Mucosa of stomach (tissue), 1 donor: ENCODE results near the gene RAB20.
A peak's percentile ranks its signal among the peaks of the same experiment; 100 is the strongest.
"Not testable (repeated sequence)": the region's sequence is repeated elsewhere in the genome, so short reads cannot be mapped to it uniquely, and the experiment has no call there.

Source experiments
- H3K27me3 ChIP-seq: one replicate; pipeline ENCODE4 v1.7.0; 2013; ENCODE audit warnings: mild to moderate bottlenecking, low read length; ENCODE audit not compliant: control insufficient read depth, insufficient read depth
- H3K36me3 ChIP-seq: one replicate; pipeline ENCODE4 v1.7.0; 2013; ENCODE audit warnings: low read length; ENCODE audit not compliant: control insufficient read depth, insufficient read depth
- H3K4me1 ChIP-seq: one replicate; pipeline ENCODE4 v1.7.0; 2013; ENCODE audit warnings: mild to moderate bottlenecking, low read length; ENCODE audit not compliant: control insufficient read depth, insufficient read depth
- H3K4me3 ChIP-seq: one replicate; pipeline ENCODE4 v1.7.0; 2013; ENCODE audit warnings: low read length
- H3K9ac ChIP-seq: one replicate; pipeline ENCODE4 v1.7.0; 2013; ENCODE audit warnings: mild to moderate bottlenecking, low read length, moderate library complexity
- H3K9me3 ChIP-seq: one replicate; pipeline ENCODE4 v1.7.0; 2013; ENCODE audit warnings: mild to moderate bottlenecking, low read length, moderate library complexity; ENCODE audit not compliant: control insufficient read depth
- donor health status: Pancreatic carcinoma.

Gene RAB20, protein sequence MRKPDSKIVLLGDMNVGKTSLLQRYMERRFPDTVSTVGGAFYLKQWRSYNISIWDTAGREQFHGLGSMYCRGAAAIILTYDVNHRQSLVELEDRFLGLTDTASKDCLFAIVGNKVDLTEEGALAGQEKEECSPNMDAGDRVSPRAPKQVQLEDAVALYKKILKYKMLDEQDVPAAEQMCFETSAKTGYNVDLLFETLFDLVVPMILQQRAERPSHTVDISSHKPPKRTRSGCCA

DNA sequence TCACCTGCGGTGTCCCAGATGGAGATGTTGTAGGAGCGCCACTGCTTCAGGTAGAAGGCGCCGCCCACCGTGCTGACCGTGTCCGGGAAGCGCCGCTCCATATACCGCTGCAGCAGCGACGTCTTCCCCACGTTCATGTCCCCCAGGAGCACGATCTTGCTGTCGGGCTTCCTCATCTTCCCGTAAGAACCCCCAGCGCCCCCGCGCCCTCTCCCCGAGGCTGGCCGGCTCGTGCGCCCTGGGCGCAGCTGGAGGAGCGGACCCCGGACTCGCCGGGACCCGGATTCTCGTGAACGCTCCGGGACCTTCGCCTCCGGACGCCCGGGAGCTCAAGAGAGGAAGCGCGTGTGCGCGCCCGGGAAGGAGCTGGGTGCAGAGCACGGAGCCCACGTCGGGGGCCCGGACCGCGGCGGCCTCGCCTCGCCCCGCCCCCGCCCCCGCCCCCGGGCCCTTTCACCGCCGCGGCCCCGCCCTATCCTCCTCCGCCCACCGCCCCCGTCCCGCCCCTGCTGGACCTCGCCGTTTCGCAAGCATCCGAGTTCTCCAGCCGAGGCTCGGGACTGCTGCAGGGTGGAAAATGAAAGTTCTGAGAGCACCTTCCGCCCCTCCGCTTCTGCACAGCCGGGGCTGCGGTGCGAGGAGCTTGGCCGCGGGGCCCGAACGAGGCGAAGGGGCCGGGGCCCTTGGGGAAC lies at the start of gene RAB20:
Gene RAB20, minus strand, starts transcription at position 379 of the 692 bp plus-strand sequence. Its CDS starts 203 bp downstream, at position 176.
- Histone ChIP-seq H3K9me3 (no peaks in the 10 kb centered on the region), H3K4me3 (peak within 1 kb of the TSS; percentile 95), H3K4me1 (peaks cover 50% of the 10 kb centered on the region), H3K27me3 (no peaks in the 10 kb centered on the region), H3K36me3 (no peaks in the 10 kb centered on the region), H3K9ac (peak within 1 kb of the TSS; percentile 94)

- no peaks in the 10 kb centered on the region for H3K36me3 ChIP-seq
- peaks cover 5% of the 10 kb centered on the region for H3K4me1 ChIP-seq
- no peaks in the 10 kb centered on the region for H3K27me3 ChIP-seq
- H3K9ac ChIP-seq: no peak overlapping the region
- H3K9me3 ChIP-seq: no peaks in the 10 kb centered on the region
- H3K4me3 ChIP-seq: no peak overlapping the region
Observed at GRCh38 chr13:110610955-110611595, 49.6 kb upstream of the RAB20 start.

DNA sequence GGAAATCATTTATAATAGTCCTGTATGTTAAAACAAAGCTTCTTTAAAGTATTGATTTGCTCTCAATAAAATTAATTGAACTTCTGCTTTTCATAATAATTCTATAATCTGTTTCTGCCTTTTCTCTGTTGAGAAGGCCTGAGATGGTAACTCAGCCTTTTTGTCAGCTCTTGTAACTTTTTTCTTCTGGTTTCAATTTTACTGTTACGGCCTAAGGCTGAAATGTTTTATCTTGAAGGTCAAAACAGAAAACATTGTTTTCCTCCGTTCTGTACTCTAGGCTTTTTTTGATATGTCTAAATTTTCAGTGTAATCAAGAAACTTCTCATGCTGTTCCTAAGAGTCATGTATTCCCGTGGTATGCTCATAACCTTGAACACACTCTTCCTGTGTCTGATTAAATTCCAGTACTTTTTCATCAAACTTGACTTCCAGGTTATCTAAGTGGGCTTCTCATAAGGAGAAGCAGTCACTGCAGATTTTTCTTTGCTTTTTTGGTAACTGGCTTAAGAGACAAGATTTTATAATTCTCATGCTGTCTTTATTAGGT lies 46.2 kb upstream of the RAB20 start:
- H3K27me3 ChIP-seq: no peaks in the 10 kb centered on the region
- no peaks in the 10 kb centered on the region for H3K9me3 ChIP-seq
- H3K9ac ChIP-seq: no peak overlapping the region
- no peak overlapping the region for H3K4me3 ChIP-seq
- H3K4me1 ChIP-seq: no peaks in the 10 kb centered on the region
- H3K36me3 ChIP-seq: no peaks in the 10 kb centered on the region

- not testable (repeated sequence) for H3K4me3 ChIP-seq, H3K27me3 ChIP-seq, H3K36me3 ChIP-seq, H3K4me1 ChIP-seq, H3K9me3 ChIP-seq, H3K9ac ChIP-seq
Observed at GRCh38 chr13:110606281-110606680, 44.8 kb upstream of the RAB20 start.

GRCh38 chr13:110605132-110605531 lies 43.6 kb upstream of the RAB20 start:
- no peaks in the 10 kb centered on the region for H3K36me3 ChIP-seq

DNA sequence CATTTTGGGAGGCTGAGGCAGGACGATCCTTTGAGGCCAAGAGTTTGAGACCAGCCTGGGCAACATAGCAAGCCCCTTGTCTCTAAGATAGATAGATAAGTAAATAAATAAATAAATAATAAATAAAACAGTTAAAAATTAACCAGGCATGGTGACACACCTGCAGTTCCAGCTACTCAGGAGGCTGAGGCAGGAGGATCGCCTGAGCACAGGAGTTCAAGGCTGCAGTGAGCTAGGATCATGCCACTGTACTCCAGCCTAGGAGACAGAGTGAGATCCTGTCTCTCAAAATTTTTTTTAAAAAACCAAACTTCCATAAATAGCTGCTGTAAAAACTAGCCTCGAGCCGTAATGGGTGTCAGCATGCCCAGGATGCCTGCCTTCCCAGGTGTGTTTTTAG lies 39.5 kb upstream of the RAB20 start:
- H3K9ac ChIP-seq: no peak overlapping the region
- H3K27me3 ChIP-seq: no peaks in the 10 kb centered on the region
- no peaks in the 10 kb centered on the region for H3K9me3 ChIP-seq
- peaks cover 4% of the 10 kb centered on the region for H3K4me1 ChIP-seq
- no peak overlapping the region for H3K4me3 ChIP-seq
- no peaks in the 10 kb centered on the region for H3K36me3 ChIP-seq

More at GRCh38 chr13:110605132-110605531, 43.6 kb upstream of the RAB20 start:
- Histone ChIP-seq H3K9ac (no peak overlapping the region), H3K9me3 (no peaks in the 10 kb centered on the region), H3K4me1 (peaks cover 4% of the 10 kb centered on the region), H3K27me3 (no peaks in the 10 kb centered on the region), H3K4me3 (no peak overlapping the region)

DNA sequence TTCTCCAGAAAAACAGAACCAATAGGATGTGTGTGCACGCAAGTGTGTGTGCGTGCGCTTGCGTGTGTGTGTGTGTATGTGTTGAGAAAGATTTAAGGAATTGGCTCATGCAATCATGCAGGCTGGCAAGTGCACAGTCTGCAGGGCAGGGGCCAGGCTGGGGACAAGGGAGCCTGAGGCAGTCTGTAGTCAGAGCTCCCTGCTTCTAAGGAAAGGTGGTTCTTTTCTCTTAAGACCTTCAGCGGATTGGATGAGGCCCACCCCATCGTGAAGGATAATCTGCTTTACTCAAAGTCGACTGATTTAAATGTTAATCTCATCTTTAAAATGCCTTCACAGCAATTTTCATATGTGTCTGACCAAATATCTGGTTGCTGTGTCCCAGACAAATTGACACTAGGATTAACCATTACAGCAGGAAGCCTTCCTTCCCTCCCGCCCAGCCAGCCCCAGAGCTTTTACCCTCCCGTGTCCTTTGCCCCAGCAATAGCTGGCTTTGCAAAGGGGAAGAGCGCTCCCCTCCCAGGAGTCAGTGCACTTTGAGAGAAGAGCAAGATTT lies 38.8 kb upstream of the RAB20 start:
- H3K27me3 ChIP-seq: no peaks in the 10 kb centered on the region
- no peak overlapping the region for H3K4me3 ChIP-seq
- H3K36me3 ChIP-seq: no peaks in the 10 kb centered on the region
- peaks cover 4% of the 10 kb centered on the region for H3K4me1 ChIP-seq
- no peaks in the 10 kb centered on the region for H3K9me3 ChIP-seq
- no peak overlapping the region for H3K9ac ChIP-seq

DNA sequence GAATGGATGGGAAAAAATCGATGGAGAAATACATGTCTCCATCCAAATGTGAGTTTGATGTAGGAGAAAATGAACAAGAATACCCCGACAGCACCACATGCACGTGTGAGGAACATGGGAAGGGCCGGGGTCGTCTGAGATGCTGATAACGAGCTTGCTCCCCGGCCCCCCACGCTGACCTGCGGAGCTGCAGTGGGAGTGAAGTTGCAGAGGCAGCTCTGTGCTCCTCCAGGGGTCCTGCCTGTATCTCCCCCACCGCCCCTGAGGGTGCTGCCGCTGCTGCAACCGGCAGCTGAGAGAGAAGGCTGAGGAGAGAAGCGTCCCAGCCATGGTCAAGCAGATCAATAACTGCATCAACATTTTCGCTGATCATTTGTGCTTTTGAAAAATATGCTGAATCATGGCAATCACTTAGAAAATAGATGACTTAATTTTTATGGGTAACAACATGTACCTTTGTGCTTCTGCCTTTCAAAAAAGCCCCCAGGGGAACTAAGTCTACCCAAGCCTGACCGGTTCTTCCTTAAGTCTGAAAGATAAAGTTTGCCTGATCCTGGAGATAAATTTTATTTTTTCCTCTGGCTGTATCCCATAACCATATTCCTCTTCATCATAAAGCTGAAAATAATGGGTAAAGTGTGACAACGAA lies 35.6 kb upstream of the RAB20 start:
- Histone ChIP-seq H3K36me3 (no peaks in the 10 kb centered on the region), H3K4me1 (peaks cover under 1% of the 10 kb centered on the region), H3K9me3 (no peaks in the 10 kb centered on the region), H3K4me3 (no peak overlapping the region), H3K9ac (no peak overlapping the region), H3K27me3 (no peaks in the 10 kb centered on the region)

DNA sequence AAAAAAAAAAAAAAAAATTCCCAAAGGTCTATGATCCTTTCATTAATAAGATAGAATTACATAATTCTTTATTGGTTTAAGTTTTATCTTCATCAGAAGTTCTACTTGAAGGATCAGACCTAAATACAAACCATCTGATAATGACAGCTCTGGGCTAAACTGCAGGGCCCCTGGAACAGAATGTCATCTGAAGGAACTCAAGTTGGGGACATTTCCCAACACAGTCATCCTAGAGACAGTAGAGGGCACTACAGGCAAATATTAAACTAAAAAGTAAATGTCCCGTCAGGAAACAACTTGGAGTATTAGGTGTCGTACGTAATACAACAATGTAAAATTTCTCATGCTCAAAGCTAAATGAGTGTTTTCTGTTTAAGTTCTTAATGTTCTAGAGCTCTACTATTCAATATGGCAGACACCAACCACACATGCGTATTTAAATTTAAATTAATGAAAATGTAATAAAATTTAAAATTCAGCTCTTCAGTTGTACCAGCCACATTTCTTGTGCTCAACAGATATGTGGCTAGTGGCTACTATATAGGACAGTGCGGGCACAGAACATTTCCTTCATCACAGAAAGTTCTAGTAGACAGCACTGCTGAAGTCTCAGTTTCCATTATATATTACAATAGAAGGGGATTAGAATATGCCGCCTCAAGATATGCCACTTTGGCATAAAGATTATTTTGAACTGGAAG lies 32.1 kb upstream of the RAB20 start:
- Histone ChIP-seq H3K4me3 (no peak overlapping the region), H3K9ac (no peak overlapping the region), H3K9me3 (no peaks in the 10 kb centered on the region), H3K36me3 (no peaks in the 10 kb centered on the region), H3K4me1 (no peaks in the 10 kb centered on the region), H3K27me3 (no peaks in the 10 kb centered on the region)

DNA sequence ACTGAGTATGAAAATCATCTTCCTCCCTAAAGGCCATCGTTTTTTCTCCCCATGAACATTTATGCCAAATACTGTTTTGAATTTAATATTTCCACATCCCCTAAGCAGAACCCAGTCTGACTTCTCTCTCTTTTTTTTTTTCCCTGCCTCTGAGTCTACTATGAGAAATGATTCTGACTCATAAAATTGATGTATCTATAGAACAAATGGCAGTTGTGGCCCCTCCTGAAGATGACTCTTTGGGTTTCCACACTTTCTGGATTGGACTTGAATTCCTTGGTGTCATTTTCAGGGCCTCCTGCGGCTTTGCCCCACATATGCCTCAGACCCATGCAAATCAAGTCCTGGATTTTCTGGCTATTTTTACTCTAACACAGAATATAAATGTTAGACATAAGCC lies 31.1 kb upstream of the RAB20 start:
- no peak overlapping the region for H3K4me3 ChIP-seq
- no peak overlapping the region for H3K9ac ChIP-seq
- H3K27me3 ChIP-seq: no peaks in the 10 kb centered on the region
- H3K4me1 ChIP-seq: no peaks in the 10 kb centered on the region
- no peaks in the 10 kb centered on the region for H3K36me3 ChIP-seq
- H3K9me3 ChIP-seq: no peaks in the 10 kb centered on the region

DNA sequence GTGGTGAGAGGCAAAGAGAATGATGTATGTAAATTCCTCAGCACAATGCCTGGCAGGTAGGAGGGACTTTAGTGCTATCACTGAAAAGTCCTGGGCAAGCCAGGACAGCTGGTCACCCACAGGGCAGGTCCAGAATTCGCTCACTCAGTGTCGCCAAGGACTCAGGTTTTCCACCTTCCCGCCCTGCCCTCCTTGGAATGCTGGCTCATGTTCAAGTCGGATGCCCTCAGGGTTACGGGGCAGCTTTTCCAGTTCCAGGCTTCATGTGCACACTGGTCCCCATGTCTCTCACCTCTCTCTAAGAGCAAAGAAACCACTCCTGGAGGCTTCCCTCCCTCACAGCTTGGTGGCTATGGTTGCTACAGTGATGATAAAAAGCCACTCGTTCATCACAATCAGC lies 29.1 kb upstream of the RAB20 start:
- Histone ChIP-seq H3K27me3 (no peaks in the 10 kb centered on the region), H3K9ac (no peak overlapping the region), H3K9me3 (no peaks in the 10 kb centered on the region)

More for the DNA sequence above, 29.1 kb upstream of the RAB20 start:
- no peak overlapping the region for H3K4me3 ChIP-seq
- H3K36me3 ChIP-seq: no peaks in the 10 kb centered on the region
- H3K4me1 ChIP-seq: no peaks in the 10 kb centered on the region
